Activated CD8-positive, alpha-beta memory T cell treated with anti-CD3 and anti-CD28 coated beads, Interleukin-2, amount 50 U/mL, for 24 hours (primary cell): ENCODE results near the gene MSI2.
A peak's percentile ranks its signal among the peaks of the same experiment; 100 is the strongest.

Experiments
- DNase-seq: peaks from one replicate; pipeline ENCODE4 v3.0.0-alpha.2; 2020; ENCODE audit errors: extremely low read depth

MSI2 gene

DNA sequence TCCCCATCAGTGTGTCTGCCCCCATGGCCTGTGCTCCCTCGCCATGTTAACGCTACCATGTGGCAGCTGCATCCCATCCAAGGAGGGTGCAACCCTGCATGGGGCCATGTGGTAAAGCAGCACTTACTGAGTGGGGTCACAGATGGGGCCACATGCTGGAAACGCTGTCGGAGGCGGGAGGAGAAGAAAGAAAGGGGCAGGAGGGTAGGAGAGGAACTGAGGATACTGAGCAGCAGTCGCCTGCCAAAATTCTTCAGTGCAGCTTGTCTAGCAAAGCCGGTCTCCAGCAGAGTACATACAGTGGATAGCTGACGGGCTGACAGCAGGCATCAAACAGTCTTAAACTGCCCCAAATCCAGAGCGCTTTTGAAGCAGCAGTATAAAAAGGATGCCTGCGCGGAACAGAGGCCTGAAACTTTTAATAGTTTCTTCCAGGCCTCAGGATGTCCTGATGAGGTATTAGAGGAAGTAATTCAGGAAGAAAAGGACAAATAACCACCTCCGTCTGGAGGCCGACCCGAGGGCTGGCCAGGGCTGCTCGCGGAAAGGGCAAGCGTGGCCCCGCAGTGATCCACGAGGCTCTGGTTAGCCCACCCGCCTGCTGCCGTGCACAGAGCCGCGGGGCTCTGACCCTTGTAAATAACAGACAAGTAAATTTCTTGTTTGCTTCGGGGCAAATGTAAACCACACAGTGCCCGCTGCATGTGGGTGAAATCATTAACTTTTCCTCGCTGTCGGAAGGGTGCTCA, 339.8 kb downstream of the MSI2 start:
- no peak for DNase-seq

DNA sequence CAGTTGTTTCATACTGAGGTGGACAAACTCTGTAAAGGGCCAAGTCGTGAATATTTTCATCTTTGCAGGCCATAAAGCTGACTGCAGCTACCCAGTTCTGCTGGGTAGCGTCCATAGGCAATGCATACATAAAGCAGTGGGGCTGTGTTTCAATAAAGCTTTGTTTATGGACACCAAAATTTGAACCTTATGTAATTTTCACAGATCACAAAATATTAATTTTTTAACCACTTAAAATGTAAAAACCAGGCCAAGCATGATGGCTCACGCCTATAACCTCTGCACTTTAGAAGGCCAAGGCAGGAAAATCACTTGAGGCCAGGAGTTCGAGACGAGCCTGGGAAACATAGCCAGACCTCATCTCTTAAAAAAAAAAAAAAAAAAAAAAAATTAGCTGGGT, 340.8 kb downstream of the MSI2 start:
- no peak for DNase-seq

DNA sequence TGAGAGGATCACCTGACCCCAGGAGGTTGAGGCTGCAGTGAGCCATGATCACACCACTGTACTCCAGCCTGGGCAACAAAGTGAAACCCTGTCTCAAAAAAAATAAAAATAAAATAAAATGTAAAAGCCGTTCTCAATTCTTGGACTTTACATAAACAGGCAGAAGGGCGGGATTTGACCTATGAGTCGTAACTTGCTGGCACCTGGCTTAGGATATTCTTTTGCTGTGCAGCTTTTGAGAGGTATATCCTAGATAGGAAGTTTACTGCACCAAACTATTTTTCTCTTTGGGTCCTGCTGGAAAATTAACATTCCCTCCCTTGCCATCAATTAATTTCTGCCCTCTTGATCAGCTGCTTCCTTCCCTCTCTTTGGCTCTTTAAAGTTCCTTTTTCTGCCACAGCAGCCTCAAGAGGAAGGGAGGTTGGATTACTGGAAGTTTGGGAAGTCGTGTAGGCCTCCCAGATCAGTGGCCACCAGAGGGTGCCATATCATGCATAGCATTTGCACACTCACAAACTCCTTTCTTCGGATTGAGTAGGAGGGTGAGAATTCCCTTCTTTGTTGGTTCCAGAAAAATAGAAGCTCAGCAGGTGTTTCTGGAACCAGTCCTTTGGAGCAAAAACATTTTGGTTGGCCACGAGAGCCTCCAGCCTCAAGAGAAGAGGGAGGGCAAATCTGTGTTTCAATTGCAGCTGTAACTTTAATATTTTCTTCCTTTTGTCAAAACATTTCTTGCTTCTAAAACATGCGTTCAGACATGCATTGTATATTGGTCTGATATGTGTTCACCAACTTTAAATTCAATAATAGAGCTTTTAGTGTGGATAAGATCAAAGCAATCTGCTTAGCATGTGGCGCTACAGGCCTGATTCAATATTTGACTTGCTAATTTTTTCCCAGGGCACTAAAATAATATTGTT, 341.5 kb downstream of the MSI2 start:
- DNase-seq = no peak

DNA sequence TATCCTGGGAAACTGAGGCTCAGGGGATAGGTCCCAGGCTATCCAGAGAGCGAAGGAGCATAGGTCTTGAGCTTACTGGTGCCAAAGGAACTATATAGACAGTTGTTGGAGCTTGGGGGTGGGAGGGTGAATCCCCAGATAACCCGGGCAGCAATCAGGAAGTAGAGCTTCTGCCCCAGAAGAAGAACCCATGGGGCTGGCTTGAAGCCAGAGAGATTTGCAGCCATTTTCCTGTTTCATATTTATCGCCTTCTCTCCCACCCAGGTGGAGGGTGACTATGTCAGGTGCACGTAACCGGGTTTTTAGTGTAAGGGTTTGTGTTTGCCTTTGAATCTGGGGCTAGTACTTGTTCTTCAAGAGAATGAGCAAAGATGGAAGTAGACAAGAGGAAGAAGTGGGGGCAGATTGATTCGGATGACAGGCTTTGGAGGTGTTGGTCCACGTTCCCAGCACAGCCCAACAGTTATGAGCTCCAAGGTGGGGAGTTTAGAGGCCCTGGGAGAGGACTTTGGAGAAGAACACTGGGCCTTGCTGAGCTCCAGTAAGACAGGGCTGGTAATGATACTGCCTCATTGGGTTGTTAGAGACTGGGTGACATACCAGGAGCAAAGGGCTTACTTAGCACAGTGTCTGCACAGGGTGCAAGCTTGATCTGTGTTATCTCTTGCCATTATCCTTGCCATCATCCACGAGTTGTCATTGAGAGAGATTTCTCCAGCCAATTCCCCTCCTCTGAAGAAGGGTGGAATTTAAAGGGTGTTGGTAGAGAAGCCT, 343.1 kb downstream of the MSI2 start:
- DNase-seq = no peak

DNA sequence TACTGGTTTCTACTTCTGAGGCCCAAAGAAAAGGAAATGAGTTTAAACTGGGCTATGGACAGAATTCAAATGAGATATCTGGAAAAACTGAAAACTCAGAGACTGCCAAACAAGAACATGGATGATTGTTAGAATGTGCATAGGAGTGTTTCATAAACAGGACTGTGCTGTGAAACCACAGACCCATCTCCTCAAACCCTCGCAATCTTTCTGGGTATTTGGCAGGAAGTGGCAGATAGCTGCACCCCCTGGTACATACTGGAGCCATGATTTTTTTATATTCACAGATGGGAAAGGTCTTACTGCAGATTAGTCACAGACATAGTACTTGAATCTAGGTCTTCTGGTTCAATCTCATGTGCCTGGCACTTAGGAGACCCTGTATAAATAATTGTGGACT, 343.8 kb downstream of the MSI2 start:
- DNase-seq = no peak

DNA sequence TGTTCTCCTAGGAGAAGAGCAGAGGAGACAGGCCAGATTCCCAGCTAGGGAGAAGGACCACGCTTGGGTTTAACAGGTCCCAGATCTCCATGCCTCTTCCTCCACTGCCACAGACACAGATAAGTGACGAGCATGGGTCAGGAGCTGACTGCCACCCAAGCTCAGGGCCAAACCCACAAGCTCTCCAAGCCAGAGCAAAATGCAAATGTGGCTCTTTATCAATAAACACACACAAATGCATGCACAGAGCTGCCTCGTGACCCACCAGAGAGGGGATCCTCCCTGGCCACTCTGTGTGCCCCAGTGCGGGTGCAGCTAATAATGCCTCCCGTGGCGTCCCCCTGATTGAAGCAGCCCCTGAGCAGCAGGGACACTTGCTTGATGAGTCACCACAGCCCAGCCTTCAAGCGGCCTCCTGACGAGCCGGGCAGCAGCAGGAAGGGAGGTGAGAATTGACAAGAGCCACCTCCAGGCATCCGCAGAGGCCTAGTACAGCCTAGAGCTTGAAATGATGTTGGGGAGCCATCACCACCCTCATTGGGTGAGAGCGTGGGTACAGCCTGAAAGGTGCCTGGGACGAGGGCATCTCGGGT, 344.9 kb downstream of the MSI2 start:
- DNase-seq = no peak

DNA sequence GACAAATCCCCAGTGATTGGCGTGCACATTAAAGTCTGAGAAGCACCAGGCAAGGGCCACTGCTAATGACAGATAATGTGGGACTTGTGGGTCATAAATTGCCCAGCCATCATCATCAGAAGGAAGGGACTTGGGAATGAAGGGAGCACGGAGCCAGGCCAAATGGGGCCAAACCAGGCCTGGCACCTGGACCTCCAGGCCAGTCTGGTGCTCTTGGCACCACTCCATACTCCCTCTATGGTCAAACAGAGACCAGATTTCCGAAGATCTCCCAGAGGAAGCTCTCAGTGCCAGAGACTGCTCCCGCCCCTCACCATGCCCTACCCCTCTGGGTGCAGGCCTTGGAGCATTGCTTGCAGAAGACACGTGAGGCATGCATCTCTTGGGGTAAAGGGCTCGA, 346.6 kb downstream of the MSI2 start:
- DNase-seq = no peak

DNA sequence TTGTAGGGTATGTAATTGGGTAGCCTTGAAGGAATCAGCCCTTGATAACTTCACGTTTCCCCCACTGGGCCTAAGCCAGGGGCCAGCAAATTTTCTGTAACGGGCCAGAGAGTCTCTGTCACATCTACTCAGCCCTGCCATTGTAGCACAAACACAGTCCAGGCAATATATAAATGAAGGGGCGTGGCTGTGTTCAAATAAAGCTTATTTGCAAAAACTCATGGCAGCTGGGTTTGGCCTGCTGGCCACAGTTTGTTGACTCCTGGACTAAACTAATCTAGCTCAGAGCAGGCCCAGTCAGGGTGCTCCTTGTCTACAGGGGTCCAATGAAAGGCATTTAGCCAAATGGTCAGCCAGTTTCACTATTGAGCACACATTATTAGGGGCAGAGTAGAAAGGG, 347.2 kb downstream of the MSI2 start:
- no peak for DNase-seq

DNA sequence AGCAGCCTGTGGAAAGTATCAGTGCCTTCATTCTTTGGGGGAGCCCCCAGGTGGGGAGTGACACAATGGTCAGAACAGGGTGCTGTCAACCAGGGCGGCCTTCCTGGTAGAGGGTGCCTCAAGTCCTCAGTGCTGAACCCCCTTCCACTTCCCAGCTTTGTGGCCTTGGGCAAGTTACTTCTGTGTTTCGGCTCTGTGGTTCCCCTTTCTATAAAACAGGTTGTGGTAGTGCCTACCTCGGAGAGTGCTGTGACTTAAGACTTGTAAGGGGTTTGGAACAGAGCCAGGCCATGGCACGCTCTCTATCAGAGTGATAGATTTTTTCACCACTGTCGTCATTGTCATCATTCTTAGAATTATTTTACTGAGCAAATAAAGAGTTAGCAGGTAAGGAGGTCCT, 347.7 kb downstream of the MSI2 start:
- DNase-seq = peak; percentile 36

DNA sequence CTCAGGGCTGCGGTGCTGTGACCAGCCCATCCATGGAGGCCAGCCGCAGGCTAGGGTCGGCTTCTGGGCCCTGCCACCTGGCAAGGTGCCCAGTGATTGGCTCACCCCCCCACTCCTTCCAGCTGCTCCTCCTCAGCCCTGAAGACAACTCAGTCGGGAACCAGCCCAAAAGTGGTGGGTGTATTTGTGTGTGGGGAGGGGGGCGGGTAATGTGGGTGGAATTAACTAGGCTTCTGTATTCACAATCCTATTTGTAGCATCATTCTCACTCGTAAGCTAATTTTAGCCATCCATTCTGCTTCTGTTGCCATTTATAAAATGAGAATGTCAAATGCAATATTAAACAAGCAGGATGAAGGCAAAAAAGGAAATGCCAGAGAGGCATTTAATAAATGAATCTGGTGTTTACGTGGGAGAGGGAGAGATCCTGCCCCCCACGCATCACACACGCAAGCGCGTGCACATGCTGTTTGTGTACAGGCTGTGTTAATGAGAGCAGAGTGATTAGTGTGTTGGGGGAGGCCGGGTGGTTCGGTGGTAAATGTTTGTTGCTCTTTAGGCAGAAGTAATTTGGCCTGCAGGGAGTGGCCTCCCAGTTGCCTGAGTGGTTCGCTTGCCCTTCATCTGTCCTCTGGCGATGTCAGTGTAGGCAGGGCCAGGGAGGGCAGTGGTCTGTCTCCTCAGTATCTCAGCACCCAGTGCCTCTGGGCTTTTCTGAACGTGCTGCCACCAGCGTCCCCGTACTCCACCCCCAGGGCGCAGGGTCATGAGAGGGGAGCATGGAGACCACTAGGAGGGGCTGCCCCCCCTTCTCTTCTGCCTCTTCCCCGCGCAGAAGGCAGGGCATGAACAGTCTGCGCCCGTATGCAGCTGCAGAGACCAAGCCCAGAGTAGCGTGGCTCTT, 348.7 kb downstream of the MSI2 start:
- no peak for DNase-seq

DNA sequence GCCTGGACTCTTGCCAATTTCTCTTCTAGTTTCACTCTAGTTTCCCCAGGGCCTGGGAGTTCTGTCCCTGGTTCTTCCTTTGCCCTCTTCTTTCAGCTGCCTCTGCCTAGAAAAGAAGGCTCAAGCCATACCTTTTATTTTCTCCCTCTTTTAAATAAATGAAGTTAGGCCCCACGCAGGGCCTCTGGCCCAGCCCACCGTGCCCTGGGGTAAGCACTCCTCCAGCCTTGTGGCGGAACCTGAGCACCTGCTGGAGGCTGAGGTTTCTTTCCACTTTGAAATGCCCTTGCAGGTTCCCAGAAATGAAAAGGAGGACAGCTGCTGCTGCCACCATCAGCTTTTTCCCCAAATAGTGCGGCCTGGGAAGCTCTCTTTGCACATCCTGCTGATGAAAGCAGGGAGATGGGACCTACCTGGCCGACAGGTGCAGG, 349.4 kb downstream of the MSI2 start:
- no peak for DNase-seq

DNA sequence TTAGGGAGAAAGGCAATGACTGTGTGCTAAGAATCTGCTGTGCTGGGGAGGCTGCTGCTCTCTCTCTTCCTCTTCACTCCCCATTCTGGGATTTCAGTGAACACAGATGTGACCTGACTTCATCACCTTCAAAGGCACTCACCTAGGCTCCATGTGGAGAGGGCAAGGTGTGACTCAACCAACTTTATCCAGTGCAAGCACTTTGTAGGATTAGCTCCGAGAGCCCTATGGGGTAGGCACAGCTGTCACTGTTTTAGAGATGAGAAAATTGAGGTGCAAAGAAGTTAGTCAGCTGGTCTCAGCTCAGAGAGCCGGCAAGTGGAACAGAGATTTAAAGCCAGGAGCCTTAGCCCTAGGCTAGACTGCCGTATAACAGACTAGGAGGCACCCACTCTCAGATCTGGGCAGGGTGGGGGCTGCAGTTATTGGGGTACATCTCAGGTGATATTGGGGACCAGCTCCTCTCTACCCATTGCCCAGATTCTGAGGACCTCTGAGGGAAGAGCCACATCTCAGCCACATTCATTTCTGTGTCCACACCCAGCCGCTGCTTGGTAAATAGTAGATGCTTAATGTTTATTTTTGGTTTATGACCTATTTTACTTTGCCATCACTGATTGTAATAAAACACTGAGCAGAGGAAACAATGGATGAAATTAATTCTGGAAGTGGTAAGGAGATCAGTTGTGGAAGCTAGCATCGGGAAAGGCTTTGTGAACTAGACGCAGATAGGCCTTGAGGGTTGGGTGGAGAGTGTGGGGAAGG, 350.0 kb downstream of the MSI2 start:
- no peak for DNase-seq

DNA sequence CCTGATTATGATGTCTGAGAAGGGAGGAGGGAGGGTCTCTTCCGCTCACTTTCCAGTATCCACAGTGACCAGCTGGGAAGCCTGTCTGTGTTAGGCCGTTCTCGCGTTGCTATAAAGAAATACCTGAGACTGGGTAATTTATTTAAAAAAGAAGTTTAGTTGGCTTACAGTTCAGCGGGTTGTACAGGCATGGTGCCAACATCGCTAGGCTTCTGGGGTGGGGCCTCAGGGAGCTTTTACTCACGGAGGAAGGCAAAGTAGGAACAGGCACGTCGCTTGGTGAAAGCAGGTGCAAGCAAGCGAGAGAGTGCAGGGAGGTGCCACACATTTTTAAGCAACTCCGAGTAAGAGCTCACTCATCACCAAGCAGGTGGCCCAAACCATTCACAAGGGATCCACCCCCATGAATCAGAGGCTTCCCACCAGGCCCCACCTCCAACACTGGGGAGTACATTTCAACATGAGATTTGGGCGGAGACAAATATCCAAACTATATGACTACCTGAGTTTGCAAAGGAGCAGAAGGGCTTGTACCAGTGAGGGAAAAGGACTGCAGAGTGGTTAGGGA, 351.3 kb downstream of the MSI2 start:
- DNase-seq = no peak

DNA sequence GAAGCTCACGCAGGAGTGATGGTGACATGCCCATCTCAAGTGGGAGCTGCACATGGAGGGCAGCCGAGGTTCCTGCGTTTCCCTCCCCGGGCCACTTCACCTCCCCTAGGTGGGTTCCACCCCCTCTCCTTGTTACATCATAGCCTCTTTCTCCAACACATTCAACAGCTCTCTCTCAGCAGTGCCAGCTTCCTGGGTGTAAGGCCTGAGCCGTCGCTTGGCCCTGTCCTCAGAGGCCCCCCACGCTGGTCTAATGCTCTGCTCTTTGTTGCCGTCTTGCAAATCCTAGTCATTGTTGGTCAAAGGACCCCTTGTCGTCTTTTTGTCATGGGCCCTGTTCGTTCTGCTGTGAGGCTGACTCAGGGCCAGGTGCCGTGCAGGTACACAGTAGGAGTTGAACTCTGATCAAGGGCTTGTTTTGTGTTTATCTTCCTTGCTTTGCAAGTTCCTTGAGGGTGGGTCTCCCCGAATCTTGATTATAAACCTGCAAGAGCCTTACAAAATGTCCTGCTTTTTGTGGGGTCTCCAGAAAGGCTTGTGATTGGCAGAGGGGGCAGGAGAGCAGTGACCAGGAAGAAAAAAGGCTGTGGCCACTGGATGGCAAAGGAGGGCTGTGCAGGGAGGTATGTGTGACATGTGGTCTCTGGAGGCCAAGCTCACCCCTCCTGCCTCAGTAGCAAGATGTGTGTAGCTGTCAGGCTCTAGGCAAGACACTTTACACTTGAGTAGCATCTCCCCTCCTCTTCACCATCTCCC, 352.2 kb downstream of the MSI2 start:
- no peak for DNase-seq

DNA sequence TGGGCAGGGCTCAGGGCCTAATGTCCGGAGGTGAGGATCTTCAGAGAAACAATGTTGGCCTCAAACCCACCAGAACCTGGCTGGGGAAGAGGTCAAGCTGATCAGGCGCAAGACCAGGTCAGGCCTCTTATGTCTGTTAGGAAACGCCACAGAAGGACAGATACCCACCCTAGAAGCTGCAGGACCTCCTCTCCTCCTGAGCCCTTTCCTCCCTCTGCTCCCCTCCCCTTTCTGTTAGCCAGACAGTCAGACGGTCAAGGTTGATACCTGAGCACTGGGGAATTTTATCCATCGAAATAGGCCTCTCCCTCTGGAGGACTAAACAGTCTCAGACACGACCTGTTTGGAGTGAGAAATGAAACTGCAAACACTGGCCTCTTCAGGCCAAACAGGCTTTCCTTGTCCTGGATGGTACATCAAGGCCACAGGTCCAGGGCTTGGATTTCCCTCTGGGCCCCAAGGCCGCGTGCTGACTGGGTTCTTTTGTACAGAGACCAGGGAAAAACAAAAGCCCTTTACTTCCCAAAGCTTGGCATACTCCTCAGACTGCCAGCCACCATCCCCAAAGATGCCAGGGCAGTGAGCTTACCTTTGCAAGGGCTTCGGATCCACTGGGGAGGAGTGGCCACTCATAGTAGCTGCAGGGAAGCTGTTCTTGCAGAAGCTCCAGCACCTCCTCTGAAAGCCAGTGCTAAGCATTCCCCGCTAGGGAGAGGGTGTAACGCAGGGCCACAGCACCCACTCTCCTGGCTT, 353.0 kb downstream of the MSI2 start:
- DNase-seq = no peak

DNA sequence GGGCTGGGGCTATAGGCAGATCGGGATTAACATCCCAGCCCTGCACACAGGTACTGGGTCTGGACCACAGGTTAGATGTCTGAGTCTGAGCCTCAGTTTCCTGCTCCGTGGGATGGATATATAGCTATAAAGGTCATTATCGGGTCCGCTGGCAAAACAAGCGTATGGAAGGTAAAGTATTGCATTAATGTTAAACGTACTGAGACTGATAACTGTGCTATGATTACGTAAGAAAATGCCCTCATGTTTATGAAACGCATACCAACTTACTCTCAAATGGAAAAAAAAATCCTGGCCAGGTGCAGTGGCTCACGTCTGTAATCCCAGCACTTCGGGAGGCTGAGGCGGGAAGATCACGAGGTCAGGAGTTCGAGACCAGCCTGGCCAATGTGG, 353.6 kb downstream of the MSI2 start:
- no peak for DNase-seq

DNA sequence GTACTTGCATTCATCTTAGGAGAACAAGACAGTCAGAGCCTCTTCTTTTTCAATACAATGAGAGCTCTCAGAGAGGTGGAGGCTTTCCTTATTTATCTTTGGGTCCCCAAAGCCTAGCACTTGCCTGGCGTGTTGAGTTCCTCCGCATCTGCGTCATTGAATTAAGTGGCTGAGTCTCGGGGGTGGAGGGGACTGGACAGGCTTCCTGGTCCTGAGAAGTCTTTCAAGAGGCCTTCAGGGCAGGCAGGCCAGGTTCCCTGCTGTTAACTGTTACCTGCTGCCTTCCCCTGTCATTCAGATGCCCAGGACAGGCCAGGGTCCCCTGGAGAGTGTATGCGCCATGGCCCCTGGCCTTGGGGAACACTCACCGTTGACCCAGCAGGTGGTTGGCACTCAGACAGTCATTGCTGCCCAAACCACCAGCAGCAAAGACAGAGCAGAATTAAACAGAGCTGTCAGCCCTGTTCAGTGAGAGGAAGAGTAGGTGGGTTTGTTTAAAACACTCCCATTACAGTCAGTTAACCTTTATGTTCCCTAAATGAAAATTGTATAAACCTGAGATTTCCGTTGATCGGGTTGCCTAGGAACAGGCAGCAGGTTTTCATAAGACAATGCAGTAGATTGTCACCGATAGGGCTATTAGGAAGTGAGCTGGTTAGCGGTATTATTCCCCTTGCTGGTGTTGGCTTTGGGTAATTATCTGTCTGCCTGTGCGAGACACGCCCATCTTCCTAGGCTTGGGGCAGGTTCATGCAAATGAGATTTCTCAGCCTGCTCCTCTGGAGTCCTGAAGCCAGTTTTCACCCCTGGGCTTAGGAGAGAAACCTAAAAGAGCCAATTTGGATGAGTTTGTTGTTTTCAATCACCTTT, 356.1 kb downstream of the MSI2 start:
- no peak for DNase-seq
